GM13977 (cell line): ENCODE results near the gene IGSF6.
"Not testable (repeated sequence)": the region's sequence is repeated elsewhere in the genome, so short reads cannot be mapped to it uniquely, and the experiment has no call there.

Experiments used
- DNase-seq: peaks from one replicate; pipeline ENCODE4 v3.0.0; 2012; ENCODE audit warnings: low spot score
- CTCF ChIP-seq: IDR thresholded peaks from 2 replicates; pipeline ENCODE4 v1.5.1; 2012; ENCODE audit warnings: mild to moderate bottlenecking, control low read depth; ENCODE audit not compliant: insufficient read depth; ENCODE audit errors: extremely low read depth, missing control alignments
- in situ Hi-C: fragments of 300-500 bp; cut with MboI; formaldehyde crosslinking; loops from one replicate; pipeline ENCODE4 v1.12.0; 2022; ENCODE audit warnings: low sequenced_read_pairs, low pct_unique_long_range_greater_than_20kb, mixed read lengths, inconsistent platforms; ENCODE audit not compliant: unreplicated experiment

IGSF6 gene

GRCh38 chr16:21637032-21637968 lies 15.1 kb downstream of the IGSF6 start:
- DNase-seq, result no peak
- no peak for TF ChIP-seq CTCF
- in situ Hi-C loops, result no loop called here

- in situ Hi-C loops, DNase-seq: not testable (repeated sequence)
Observed at GRCh38 chr16:21635694-21636093, 16.7 kb downstream of the IGSF6 start.

- no peak for DNase-seq
- in situ Hi-C loops, result no loop called here
- TF ChIP-seq CTCF, result no peak
Observed at GRCh38 chr16:21634216-21634615, 18.2 kb downstream of the IGSF6 start.

- in situ Hi-C loops, result not testable (repeated sequence)
Observed at GRCh38 chr16:21631951-21632575, 20.3 kb downstream of the IGSF6 start.

GRCh38 chr16:21631376-21631775 lies 21.0 kb downstream of the IGSF6 start:
- in situ Hi-C loops, DNase-seq: not testable (repeated sequence)

More at GRCh38 chr16:21631951-21632575, 20.3 kb downstream of the IGSF6 start:
- DNase-seq, result not testable (repeated sequence)

GRCh38 chr16:21630866-21631265 lies 21.5 kb downstream of the IGSF6 start:
- in situ Hi-C loops, DNase-seq: not testable (repeated sequence)

GRCh38 chr16:21629616-21630539 lies 22.5 kb downstream of the IGSF6 start:
- in situ Hi-C loops, DNase-seq: not testable (repeated sequence)

GRCh38 chr16:21628772-21629171 lies 23.6 kb downstream of the IGSF6 start:
- no peak for TF ChIP-seq CTCF
- no peak for DNase-seq
- in situ Hi-C loops, result no loop called here
